HG03039 (cell line): ENCODE measurements around the gene HES6.
A peak's percentile ranks its signal among the peaks of the same experiment; 100 is the strongest.

Experiments used
- ATAC-seq: cut with Tn5 transposase; IDR thresholded peaks from one replicate; pipeline ENCODE4 v1.9.1; 2021; ENCODE audit warnings: mild to moderate bottlenecking, moderate library complexity; ENCODE audit not compliant: unreplicated experiment

The HES6 gene

DNA sequence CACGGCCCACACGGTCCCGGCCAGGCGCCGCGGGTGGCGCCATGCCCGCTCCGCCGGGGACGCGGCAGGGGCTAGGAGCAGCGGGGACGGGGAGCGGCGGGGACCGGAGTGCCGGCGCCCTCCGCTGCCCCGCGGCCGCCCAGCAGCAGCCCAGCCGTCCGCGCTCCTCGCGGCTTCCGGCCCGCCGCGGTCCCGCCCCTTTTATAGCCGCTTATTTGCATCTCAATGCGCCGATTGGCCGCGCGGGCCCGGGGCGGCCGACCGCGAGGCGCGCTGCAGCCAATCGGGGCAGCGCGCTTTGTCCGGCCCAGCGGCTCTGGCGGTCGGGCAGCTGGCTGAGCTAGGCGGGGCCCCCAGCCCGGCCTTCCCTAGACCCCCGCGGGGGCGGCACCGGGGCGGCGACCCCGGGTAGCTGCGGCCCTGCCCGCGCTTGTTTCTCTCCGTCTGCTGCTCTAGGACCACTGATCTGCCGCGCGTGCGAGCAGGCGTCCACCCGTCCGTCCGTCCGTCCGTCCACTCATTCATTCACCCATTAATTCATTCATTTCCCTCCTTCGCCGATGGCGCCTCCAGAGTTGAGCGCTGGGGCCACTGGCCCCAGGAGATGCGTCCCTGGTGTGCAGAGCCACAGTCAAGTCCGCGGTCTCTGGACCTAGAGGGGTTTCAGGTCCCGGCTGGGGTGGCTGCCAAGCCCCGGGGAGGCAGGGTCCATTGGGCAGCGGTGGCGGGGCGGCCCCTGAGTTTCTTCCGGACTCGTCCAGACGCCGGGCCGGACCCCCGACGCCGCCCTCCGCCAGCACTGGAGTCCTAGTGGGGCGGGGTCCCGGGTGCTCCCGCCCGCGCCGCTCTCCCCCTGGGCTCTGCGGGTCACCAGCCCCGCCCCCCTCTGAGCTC lies at the start of gene HES6:
HES6 (minus strand) TSS at position 176 of the 894 bp plus-strand sequence; CDS start at position 43, 133 bp downstream.
- ATAC-seq: peak; percentile 72

DNA sequence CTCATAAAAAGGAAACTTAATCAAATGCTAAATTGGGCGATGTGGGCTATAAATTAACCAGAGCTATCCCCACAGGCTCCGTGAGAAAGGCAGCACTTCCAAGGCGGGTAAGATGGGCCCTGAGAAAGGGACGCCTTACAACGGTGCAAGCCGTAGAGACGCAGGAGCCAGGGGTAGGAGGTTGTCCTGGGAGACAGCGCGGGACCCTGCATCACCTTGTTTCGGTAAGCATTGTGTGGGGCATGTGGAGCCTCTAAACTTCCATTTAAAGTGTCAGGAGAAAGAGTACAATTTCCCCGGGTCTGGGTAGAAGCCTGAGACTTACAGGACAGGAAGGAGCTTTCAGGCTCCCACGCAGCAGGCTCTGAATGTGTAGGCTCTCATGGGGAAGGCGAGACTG lies 49.7 kb upstream of the HES6 start:
- ATAC-seq: no peak

GRCh38 chr2:238288650-238289573 lies 49.1 kb upstream of the HES6 start:
- ATAC-seq: peak; percentile 90

GRCh38 chr2:238287737-238288649 lies 48.2 kb upstream of the HES6 start, which contains the start of gene PER2:
TSS of gene PER2 (minus strand) at chr2:238288610. CDS start at chr2:238277936, 10,674 bp downstream.
- ATAC-seq: peak; percentile 30

GRCh38 chr2:238286987-238287736 lies 47.3 kb upstream of the HES6 start:
- ATAC-seq: no peak

DNA sequence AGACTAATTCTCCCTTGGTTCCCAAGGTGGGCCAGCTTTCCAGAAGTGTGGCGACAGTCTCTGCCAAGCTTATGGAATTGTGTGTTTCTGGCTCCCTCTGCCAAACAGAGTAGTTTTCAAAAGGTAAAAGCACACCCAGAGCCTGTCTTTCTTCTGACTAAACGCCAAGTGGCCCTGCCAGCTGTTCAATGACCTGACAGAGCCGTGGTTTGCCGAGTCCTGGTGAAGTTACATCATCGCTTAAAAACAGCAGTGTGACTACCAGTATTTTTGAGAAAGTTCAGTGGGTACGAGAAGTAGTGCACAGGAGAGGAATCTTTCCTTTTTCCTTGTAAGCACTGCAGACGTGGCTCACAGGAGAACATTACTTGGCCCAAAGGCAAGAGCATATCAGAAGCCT lies 46.7 kb upstream of the HES6 start:
- no peak for ATAC-seq

DNA sequence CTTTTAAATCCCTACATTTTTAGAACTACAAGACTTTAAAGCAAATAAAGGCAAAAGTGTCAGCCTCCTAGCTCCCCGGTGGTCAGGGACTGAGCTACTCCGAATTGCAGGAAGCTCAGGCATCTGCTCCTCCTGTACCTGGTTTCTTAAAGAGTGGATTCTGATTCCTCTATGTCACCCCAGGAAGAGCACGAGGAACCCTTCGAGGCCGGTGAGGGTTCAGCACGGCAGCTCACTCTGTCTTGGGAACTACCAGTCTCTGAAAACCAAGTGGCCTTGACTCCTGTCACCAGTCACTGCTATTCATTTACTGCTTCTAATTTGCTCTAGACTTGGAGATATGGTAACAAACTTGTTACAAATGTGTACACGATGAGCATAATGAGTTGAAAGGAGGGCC lies 46.3 kb upstream of the HES6 start:
- ATAC-seq: no peak

DNA sequence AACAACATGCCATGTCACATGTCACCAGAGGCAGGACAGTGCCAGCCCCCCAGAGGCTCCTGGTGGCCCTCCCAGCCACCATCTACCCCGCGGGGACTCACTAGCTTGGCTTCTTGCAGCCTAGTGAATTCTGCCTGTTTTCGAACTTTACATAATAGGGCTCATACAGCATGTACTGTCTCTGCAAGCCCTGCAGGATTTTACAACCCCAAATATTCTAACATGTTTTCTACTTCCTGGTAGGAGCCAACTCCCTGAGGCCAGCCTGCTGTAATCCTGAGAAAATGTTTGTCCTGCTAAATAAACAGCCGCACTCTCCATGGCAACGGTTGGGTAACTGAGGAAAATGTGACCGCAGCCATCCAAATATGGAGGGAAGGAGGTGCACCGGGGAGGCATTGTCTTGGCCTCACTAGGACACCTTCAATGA lies 45.8 kb upstream of the HES6 start:
- no peak for ATAC-seq

- ATAC-seq: no peak
Measured at GRCh38 chr2:238284802-238285515, 45.1 kb upstream of the HES6 start.

- ATAC-seq: no peak
Measured at GRCh38 chr2:238282861-238283738, 43.3 kb upstream of the HES6 start.

DNA sequence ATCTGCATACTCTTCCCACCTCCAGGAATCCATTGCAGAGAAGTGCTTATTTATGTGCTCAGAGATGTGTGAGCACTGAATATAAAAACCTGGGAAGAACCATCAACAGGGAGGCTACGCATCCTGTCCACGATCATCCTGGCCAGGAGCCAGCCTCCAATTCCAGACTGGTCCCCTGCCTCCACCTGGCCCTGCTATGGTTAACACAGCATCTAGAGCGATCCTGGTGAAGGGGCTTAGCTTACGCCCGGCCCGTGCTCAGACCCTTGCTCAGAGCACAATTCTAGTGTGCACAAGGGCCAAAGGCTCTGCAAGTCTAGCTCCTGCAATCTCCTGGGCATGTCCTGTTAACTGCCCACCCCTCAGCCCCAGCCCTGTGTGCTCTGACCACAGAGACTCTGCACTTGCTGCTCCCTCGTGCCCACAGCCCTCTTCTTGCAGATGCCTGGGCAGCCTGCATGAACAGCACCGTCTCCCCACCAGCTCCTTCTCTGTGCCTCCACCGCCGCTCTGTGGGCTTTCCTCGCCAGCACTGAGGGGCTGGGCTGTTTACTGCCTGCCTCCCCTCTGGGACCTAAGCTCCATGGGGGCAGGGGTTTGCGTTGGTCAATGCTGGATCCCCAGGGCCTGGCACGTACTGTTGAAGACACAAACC lies 42.1 kb upstream of the HES6 start:
- ATAC-seq: no peak

DNA sequence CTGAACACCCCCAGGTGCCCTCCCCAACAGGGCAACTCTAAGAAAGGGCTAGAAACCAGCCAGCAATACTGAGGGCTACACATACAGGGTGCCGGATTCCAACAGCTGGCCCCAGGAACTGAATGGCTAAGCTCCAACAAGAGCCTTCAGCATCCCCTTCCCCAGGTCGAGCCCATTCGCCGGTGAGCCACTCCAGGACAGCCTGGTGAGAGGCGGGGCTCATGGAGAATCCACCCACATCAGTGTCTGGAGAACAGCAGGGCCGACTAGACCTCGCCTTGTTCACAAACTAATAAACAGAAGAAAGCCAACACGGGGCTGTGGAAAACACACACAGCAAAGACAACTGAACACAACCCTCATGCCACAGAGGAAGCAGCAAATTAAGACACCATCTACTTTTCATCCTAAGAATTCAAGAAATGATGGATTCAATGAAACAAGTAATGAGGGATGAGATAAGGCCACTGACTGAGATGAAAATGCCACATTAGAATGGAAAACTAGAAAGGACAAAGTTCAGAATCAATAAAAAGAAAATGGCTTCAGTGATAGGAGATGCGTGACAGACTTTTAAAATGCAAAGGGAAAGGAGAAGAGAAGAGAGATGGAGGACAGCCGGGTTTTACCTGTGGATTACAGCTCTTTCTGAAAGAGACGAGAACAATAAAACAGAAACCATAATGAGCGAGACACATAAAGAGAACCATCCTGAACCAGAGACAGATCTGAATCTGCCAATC lies 40.4 kb upstream of the HES6 start:
- no peak for ATAC-seq

DNA sequence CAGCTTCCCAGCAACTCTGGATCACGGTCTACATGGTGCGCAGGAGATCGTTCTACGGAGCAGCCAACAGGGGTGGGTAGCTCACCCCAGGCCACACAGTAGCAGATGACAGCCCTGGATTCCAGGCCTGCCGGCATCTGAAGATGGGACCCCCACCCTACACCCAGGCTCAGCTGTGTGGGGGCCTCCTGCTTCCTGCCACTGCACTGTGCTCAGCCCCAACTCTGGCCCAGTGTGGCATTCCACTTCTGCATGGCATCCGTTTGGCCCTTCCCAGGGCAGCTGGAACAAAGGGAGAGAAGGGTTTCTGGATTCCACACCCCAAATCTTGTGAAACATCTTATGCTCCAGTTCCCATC lies 39.5 kb upstream of the HES6 start:
- ATAC-seq: no peak

DNA sequence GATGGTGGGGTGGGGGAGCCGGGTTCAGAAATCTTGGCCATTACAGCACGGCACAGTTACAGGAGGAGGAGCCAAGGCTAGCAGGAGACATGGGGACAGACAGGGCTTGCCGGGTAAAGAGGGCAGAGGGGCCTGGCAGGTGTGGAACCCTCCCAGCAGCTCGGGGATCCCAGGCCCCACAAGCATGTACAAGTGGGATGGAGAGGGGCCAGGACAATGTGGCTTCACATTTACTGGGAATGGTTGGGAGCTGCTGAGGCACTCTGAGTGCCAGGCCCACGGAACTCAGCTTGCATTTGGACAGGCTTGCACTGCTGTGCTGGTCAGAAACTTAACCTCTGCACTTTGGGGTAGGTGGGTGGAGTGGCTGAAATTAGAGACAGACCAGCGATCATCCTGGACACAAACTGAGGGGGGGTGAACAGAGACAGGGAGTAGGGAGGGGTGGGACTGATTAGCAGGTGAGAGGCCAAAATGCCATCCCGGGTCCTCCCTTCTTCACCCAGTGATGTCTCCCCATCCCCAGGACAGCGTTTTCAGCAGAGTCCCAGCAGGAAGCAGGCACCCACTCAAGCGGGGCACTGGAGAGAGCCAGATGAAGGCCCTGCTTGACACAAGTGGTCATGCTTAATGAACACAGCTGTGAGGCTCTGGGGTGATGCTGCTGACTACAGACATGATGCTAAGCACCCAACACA lies 38.9 kb upstream of the HES6 start:
- no peak for ATAC-seq

- ATAC-seq: no peak
Measured at GRCh38 chr2:238277695-238278094, 37.9 kb upstream of the HES6 start.

DNA sequence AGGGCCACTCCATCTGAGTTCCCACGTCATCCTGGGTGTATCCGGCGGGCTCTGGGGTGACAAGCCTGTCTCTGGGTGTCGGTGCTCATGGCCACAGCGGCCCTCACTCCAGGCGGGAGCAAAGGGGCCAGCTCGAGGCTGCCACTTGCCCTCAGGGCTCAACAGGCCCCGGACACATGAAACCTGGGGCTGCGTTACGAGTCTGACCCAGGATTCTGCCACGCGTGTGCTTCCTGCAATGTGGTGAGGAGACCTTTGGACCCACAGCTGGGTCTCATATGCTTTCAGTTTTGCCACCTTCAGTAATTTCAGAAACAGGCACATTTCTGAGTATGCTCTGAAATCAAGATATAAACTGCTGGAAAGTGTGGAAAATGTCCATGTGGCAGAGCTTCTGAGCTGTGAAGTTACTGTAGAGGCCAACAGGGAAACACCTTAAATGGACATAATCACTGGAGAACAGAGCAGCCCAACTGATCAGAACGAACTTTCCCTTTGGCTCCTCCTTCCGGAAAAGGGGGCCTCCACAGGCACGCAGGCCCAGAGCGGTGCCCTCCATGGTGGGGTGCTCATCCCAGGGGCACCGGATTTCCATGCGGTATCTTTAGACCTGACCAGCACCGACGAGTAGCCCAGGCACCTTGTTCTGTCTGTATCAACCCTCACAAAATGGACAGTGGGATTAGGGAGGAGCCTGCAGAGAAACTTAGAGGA lies 34.5 kb upstream of the HES6 start:
- no peak for ATAC-seq
